SK-N-MC (cell line): ENCODE measurements around the gene NR5A2.

Experiments used
- EZH2 ChIP-seq: fragments of 200-600 bp; sonication (generic); IDR thresholded peaks from one replicate; pipeline ENCODE4 v1.6.1; 2017; ENCODE audit warnings: antibody characterized with exemption
- POLR2AphosphoS5 ChIP-seq: IDR thresholded peaks from 2 replicates; pipeline ENCODE4 v1.6.1; 2012; ENCODE audit warnings: mild to moderate bottlenecking, low read depth, low read length, borderline replicate concordance

GRCh38 chr1:200176798-200177197 is 149.3 kb downstream of the NR5A2 start:
- no peak for TF ChIP-seq EZH2
- TF ChIP-seq POLR2AphosphoS5 = no peak
